HL-60 (cell line): ENCODE results near the gene MYBPH.

Experiments
- DNase-seq, 2 experiments: peaks; one replicate each; pipeline ENCODE4 v3.0.0-alpha.2; 2010 to 2020; ENCODE audit warnings: low read depth in 1 of 2, low spot score in 1 of 2
- H3K27ac ChIP-seq: fragments of 250-450 bp; sonication (Bioruptor Pico); replicated peaks from 2 replicates; pipeline ENCODE4 v1.5.1; 2020; ENCODE audit warnings: mild to moderate bottlenecking, moderate library complexity
- H3K27me3 ChIP-seq: fragments of 250-450 bp; sonication (Bioruptor Pico); 2 replicates; pipeline ENCODE4 v1.5.1; 2021; ENCODE audit warnings: mild to moderate bottlenecking, moderate library complexity; ENCODE audit not compliant: insufficient read depth, poor library complexity, severe bottlenecking
- H3K4me3 ChIP-seq: replicated peaks from 2 replicates; pipeline ENCODE4 v1.5.1; 2011; ENCODE audit warnings: mild to moderate bottlenecking, control low read depth, low read length; ENCODE audit not compliant: insufficient read depth
- GABPA ChIP-seq: IDR thresholded peaks from 2 replicates; pipeline ENCODE4 v1.6.1; 2012; ENCODE audit warnings: low read depth
- POLR2AphosphoS5 ChIP-seq: IDR thresholded peaks from 2 replicates; pipeline ENCODE4 v1.6.1; 2012; ENCODE audit warnings: low read depth
- REST ChIP-seq: IDR thresholded peaks from 2 replicates; pipeline ENCODE4 v1.6.1; 2012; ENCODE audit warnings: low read depth; ENCODE audit not compliant: insufficient replicate concordance
- SPI1 ChIP-seq: IDR thresholded peaks from 2 replicates; pipeline ENCODE4 v1.6.1; 2012; ENCODE audit warnings: low read depth, mild to moderate bottlenecking, borderline replicate concordance
- TF ChIP-seq, protein P1 (sequence below): IDR thresholded peaks from one replicate; pipeline ENCODE4 v1.5.1; 2011; ENCODE audit warnings: low read length, control low read depth, inconsistent platforms; ENCODE audit not compliant: insufficient read depth

Gene MYBPH

DNA sequence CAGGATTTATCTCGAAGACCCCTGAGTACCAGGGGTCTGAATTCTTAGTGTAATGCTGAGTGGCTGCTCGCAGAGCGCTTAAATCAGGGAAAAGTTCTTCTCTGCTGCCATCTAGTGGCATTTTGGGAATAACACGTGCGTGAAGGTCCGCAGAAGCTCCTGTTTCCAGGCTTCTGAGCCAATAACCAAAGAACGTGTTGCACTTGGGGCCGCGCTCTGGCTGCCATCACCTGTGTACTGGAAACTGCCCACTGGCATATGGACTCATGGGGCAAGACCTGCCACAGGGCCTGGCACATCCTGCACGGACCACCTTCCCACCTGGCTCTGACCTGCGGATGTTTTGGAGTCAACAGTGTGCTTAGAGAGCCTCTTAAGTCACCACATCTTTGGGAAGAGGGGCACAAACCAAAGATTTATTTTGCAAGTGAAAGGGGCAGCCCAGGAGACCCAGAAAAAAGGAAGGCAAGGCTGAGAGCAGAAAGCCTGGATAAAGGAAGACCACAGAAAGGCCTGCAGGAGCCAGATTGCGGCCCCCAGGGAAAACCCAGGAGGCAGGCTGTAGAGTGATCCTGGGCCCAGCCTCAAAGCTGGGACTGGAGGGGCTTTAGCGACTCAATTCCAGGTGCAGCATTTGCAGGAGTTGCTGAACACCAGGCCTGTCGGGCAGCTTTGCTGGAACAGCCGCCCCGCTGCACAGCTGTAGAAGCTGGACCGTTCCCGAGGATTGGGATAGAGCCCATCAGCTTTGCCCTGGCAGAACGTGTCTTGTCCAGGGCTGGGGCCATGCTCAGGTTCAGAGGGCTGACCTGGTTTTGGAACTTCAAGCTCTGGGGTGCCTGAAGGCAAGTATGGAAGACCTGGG, 40.9 kb upstream of the MYBPH start:
- DNase-seq, result peak; percentile 47 to 72
- Histone ChIP-seq H3K27ac (no peak overlapping the region; the same call in 1 of the 2 replicates), H3K27me3 (no peaks in the 10 kb centered on the region), H3K4me3 (no peak overlapping the region)
- TF ChIP-seq POLR2AphosphoS5, result no peak
- TF ChIP-seq, protein P1, sequence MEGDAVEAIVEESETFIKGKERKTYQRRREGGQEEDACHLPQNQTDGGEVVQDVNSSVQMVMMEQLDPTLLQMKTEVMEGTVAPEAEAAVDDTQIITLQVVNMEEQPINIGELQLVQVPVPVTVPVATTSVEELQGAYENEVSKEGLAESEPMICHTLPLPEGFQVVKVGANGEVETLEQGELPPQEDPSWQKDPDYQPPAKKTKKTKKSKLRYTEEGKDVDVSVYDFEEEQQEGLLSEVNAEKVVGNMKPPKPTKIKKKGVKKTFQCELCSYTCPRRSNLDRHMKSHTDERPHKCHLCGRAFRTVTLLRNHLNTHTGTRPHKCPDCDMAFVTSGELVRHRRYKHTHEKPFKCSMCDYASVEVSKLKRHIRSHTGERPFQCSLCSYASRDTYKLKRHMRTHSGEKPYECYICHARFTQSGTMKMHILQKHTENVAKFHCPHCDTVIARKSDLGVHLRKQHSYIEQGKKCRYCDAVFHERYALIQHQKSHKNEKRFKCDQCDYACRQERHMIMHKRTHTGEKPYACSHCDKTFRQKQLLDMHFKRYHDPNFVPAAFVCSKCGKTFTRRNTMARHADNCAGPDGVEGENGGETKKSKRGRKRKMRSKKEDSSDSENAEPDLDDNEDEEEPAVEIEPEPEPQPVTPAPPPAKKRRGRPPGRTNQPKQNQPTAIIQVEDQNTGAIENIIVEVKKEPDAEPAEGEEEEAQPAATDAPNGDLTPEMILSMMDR, result peak; percentile 67

- TF ChIP-seq GABPA (no peak), POLR2AphosphoS5 (no peak), SPI1 (no peak), REST (no peak)
- TF ChIP-seq, protein P1, result no peak
- Histone ChIP-seq H3K27me3 (no peaks in the 10 kb centered on the region), H3K27ac (no peak overlapping the region), H3K4me3 (no peak overlapping the region)
- DNase-seq, result peak; percentile 34 to 49
Measured at GRCh38 chr1:203215573-203215972, 39.9 kb upstream of the MYBPH start.

- no peak overlapping the region for H3K4me3 ChIP-seq
- H3K27me3 ChIP-seq, result no peaks in the 10 kb centered on the region
- TF ChIP-seq POLR2AphosphoS5 (no peak), SPI1 (peak; percentile 35; the same call in 1 of the 2 replicates)
- DNase-seq, result peak in 1 of 2 experiments; percentile 18
- H3K27ac ChIP-seq, result no peak overlapping the region
Measured at GRCh38 chr1:203214871-203215270, 39.2 kb upstream of the MYBPH start.

DNA sequence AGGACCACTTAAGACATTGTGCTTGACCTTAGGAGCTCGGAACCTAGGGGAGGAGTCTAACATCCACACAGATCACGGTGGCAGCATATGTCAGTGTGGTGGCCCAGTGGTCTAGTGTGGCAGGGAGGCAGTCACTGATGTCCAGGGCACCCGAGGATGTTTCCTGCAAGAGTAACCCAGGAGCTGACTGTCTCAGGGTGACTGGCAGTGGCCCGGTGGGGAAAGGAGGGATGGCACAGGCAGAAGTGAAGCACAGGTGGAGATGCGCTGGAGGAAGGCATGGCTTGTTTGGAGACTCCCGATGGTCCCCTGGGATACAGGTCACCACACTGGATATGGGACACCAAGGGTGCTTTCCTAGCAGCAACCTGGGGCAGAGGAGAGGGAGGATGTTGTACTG, 37.5 kb upstream of the MYBPH start:
- Histone ChIP-seq H3K27me3 (no peaks in the 10 kb centered on the region), H3K4me3 (no peak overlapping the region), H3K27ac (no peak overlapping the region)
- no peak for DNase-seq
- TF ChIP-seq REST, result no peak
- TF ChIP-seq, protein P1, result no peak
- TF ChIP-seq GABPA, result no peak
- TF ChIP-seq POLR2AphosphoS5, result no peak
